Bronchus fibroblast of lung (primary cell): ENCODE measurements around the gene PRSS23. TPM values are rescaled to one million over a fixed set of nuclear protein-coding genes. Genes with fewer than 3 reads are reported as not detected.

ENCODE experiments used
- total RNA-seq: library from RNA; depleted of rRNA; stranded (reverse); fragments of >200 nt; gene quantifications from 2 replicates; pipeline ENCODE4 v1.2.3, GENCODE V29; 2015

The PRSS23 gene
- 93.8 TPM in 2 replicates for total RNA-seq

DNA sequence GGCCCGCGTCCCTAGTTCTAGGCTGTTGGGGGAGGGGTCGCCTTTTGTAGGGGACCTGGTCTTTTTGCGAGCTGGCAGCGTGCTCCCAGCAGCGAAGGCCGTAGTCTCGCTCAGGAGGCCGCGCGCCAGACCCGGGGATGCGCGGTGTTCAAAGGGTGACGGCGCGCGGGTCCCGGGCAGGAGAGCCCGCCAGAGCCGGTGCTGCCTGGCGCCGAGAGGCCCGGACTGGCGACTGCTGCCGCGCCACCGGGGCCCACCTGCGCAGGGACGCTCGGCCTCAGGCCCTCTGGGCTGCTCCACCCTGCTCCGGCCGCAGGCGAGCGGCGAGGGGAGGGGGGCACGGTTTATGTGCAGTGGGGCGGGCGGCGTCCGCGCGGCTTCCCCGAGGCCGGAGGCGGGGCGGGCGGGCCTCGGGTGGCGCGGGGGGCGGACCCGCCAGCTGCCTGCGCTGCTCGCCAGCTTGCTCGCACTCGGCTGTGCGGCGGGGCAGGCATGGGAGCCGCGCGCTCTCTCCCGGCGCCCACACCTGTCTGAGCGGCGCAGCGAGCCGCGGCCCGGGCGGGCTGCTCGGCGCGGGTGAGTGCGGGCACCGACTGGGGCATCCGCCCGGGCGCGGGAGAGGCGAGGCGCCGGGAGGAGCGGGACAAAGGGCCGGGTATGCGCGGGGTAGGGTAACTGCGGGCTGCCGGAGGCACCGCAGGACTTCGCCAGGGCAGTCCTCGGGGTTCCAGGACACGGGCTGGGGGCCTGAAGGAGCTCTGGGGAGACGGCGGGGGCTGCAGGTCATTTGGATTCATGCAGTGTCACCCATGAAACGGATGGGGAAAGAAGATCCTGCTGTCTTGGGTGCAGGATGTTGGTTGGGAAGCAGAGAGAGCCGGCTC lies at the start of gene PRSS23:
PRSS23 (plus strand) TSS at position 467 of the 884 bp plus-strand sequence. CDS start 7,102 bp downstream, outside the sequence.

Other genes starting within 250 kb of the PRSS23 start
- 34.0 and 38.9 TPM in 2 replicates for gene ME3, start 127.9 kb upstream of the PRSS23 start, total RNA-seq
- gene FZD4, start 154.9 kb downstream of the PRSS23 start, total RNA-seq, result 1.6 and 2.4 TPM in 2 replicates
- 11.1 and 13.8 TPM in 2 replicates for gene TMEM135, start 237.4 kb downstream of the PRSS23 start, total RNA-seq